ENCODE measurements around the gene CYP24A1.

DNA sequence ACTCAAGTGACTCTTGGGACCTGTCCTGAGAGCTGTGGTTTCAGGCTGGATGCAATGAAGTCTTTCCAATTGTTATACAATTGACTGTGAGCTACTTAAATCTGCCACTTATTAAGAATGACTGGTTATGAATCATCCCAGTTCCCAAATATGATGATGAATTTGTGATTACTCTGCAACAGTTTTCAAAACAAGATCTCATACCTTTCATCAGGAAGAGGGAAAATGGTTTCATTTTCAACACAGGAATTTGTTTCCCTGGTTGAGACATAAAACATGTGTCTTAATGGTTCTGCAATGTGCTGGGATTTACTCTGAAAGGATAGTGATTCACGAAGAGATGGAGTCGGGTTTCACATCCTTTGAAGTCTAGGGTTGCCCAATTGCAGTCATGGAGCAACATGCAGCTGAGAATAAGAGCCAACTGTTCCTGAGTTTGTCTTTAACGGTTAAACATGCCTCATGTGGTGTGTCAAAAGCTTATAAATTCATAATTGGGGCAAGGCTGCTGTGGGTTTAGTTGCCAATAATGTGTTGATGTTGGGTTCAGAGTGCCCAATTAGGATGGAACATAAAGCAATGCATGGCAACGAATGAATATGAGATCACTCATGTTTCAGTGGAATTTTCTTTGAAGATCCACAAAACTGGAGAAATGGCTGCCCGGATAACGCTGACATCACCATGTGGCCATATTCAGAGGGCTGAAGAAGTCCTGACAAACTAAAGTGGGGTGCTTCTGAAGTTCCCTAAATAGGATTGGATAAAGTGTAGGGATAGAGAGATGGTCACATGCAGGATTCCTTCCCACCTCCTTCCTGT, 41.0 kb downstream of the CYP24A1 start:
- TF ChIP-seq POLR2A (IDR thresholded peaks at IDR 0.05), result no peak
- TF ChIP-seq, protein P1, sequence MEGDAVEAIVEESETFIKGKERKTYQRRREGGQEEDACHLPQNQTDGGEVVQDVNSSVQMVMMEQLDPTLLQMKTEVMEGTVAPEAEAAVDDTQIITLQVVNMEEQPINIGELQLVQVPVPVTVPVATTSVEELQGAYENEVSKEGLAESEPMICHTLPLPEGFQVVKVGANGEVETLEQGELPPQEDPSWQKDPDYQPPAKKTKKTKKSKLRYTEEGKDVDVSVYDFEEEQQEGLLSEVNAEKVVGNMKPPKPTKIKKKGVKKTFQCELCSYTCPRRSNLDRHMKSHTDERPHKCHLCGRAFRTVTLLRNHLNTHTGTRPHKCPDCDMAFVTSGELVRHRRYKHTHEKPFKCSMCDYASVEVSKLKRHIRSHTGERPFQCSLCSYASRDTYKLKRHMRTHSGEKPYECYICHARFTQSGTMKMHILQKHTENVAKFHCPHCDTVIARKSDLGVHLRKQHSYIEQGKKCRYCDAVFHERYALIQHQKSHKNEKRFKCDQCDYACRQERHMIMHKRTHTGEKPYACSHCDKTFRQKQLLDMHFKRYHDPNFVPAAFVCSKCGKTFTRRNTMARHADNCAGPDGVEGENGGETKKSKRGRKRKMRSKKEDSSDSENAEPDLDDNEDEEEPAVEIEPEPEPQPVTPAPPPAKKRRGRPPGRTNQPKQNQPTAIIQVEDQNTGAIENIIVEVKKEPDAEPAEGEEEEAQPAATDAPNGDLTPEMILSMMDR (IDR thresholded peaks at IDR 0.05), result no peak

All from prostate gland (tissue), 2 donors.